K562 treated with DMSO at 1 percent for 48 hours (cell line): ENCODE results near the gene ZNF200. TPM values are rescaled to one million over a fixed set of nuclear protein-coding genes. Genes with fewer than 3 reads are reported as not detected.

Source experiments
- total RNA-seq: library from RNA; unstranded; fragments of 300-600 nt; gene quantifications from 2 replicates; pipeline ENCODE4 v1.2.3, GENCODE V29; 2022; ENCODE audit warnings: low replicate concordance; ENCODE audit errors: extremely low read depth

ZNF200 gene
- not detected in 2 replicates for total RNA-seq

DNA sequence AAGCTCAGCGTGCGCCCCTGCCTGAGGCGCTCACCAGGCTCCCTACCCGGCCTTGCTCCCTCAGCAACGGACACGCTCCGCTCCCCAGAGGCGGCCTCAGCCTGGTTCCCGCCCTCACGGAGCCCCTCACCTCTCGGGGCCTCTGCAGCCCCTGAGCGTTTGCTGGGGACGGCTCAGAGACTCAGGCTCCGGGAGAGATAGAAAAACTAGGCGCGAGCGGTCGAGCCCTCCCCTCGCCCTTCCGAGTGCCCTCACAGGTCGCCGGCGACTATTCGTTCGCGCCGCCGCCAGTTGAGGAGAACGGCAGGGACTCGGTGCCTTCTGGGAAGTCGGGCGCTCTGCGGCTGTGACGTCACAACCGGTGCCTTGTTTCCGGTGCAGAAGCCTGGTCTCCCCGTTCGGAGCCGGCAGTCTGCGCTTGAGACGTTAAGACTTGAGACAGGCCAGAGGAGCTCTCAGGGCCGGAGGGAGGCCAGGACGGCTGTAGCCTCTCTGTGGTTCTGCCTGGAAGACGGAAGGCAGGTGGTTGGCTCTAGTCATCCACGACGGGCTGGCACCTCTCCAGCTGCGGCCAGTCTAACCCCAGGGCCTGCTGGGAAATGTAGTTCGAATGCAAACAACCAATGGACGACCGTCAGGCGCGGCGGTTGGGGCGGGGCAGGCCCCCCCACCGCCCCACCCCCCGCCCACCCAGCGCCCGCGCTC is at the start of gene ZNF200:
Gene ZNF200 (minus strand): TSS at position 302 of the 705 bp plus-strand sequence. CDS start 1,403 bp downstream, outside the sequence.

DNA sequence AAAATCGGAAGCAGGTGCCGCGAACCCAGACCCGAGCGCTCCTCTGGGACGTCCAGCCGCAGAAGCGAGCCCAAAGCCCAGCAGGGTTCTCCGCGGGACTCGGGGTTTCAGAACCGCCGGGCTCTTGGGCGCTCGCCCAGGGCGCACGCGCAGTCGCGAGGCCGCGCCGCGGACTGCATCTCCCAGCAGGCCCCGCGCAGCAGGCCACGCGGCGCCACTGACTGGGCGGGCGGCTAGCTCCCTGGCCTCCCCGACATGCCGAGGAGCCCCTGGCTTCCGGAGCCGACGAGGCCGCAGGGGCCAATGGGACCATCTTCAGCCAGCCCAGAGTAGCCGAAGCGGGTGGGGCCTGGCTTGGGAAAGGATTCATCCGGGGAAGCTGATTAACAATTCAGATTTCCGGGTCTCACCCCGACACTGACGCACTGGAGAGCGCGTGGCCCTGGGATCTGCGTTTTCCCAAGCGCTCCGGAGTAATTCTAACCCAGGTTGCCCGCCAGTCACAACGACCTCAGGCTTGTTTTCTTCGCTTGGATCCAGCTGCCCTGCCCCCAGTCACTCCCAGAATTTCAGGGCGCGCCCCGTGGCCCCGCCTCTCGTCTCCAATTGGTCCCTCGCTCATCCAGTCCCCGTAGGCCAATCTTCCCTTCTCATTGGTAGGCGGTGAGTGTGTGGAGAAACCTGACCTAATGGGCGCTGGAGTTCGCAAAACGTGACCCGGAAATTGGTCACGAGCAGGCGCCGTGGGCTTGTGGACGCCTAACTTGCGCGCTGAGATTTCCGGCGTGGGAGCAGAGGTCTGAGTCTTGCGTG is 48.0 kb upstream of the ZNF200 start, which contains the start of gene ZNF263:
Gene ZNF263 (plus strand): TSS at position 762 of the 813 bp plus-strand sequence. CDS start 328 bp downstream, outside the sequence.

GRCh38 chr16:3256146-3256865 is 21.3 kb upstream of the ZNF200 start, which contains the start of gene MEFV:
Gene MEFV (minus strand): TSS chr16:3256633. CDS start chr16:3256587, 46 bp downstream.

GRCh38 chr16:3187798-3188674 is 46.9 kb downstream of the ZNF200 start, which contains the start of gene OR1F1:
Gene OR1F1 (plus strand): TSS chr16:3188204.

Other genes with a start within 250 kb of the ZNF200 start
- not detected in 2 replicates for gene CLDN9, start 222.2 kb downstream of the ZNF200 start, total RNA-seq
- not detected in 2 replicates for gene CLDN6, start 217.0 kb downstream of the ZNF200 start, total RNA-seq
- not detected in 2 replicates for gene TNFRSF12A, start 214.8 kb downstream of the ZNF200 start, total RNA-seq
- gene HCFC1R1, start 211.2 kb downstream of the ZNF200 start, total RNA-seq, result not detected in 2 replicates
- not detected in 2 replicates for gene THOC6, start 211.1 kb downstream of the ZNF200 start, total RNA-seq
- gene BICDL2, start 198.2 kb downstream of the ZNF200 start, total RNA-seq, result not detected in 2 replicates
- gene MMP25, start 188.6 kb downstream of the ZNF200 start, total RNA-seq, result not detected in 2 replicates
- not detected in 2 replicates for gene IL32, start 169.5 kb downstream of the ZNF200 start, total RNA-seq
- not detected in 2 replicates for gene ZSCAN10, start 135.9 kb downstream of the ZNF200 start, total RNA-seq
- gene ZNF205, start 122.6 kb downstream of the ZNF200 start, total RNA-seq, result not detected in 2 replicates
- gene ZNF213, start 100.1 kb downstream of the ZNF200 start, total RNA-seq, result not detected in 2 replicates
- not detected in 2 replicates for gene OR1F1, start 47.0 kb downstream of the ZNF200 start, total RNA-seq
- gene MEFV, start 21.5 kb upstream of the ZNF200 start, total RNA-seq, result not detected in 2 replicates
- not detected in 2 replicates for gene ZNF263, start 48.3 kb upstream of the ZNF200 start, total RNA-seq
- not detected in 2 replicates for gene TIGD7, start 70.3 kb upstream of the ZNF200 start, total RNA-seq
- not detected in 2 replicates for gene ZNF75A, start 70.3 kb upstream of the ZNF200 start, total RNA-seq
- gene OR2C1, start 120.7 kb upstream of the ZNF200 start, total RNA-seq, result not detected in 2 replicates
- not detected in 2 replicates for gene ZSCAN32, start 165.8 kb upstream of the ZNF200 start, total RNA-seq
- gene ZNF174, start 166.1 kb upstream of the ZNF200 start, total RNA-seq, result not detected in 2 replicates
- gene ZNF597, start 208.3 kb upstream of the ZNF200 start, total RNA-seq, result not detected in 2 replicates
- gene NAA60, start 208.5 kb upstream of the ZNF200 start, total RNA-seq, result not detected in 2 replicates